HG03095 (cell line): ENCODE results near the gene UNC45A.

ENCODE experiments used
- ATAC-seq: cut with Tn5 transposase; IDR thresholded peaks from one replicate; pipeline ENCODE4 v1.9.1; 2021; ENCODE audit warnings: moderate library complexity; ENCODE audit not compliant: unreplicated experiment

Gene UNC45A

GRCh38 chr15:90998737-90999136 lies 63.7 kb downstream of the UNC45A start:
- no peak for ATAC-seq

DNA sequence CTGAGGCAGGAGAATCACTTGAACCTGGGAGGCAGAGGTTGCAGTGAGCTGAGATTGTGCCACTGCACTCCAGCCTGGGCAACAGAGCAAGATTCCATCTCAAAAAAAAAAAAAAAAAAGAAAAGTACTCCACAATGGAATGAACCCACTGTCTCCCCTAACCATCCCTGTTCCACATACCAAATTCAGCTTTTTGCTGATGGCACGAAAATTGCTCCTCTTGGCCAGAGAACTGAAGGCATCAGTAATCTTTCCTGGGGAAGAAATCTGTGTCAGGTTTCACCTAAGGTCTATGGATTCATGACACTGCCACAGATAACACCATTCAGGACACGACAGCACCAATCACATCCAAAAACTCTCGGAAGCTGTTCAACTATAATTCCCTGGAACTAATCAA lies 66.1 kb downstream of the UNC45A start:
- no peak for ATAC-seq
